ENCODE results near the gene DMD. TPM values are rescaled to one million over a fixed set of nuclear protein-coding genes. Genes with fewer than 3 reads are reported as not detected.

Gene DMD
- total RNA-seq, 1 donor: 32.4 TPM

DNA sequence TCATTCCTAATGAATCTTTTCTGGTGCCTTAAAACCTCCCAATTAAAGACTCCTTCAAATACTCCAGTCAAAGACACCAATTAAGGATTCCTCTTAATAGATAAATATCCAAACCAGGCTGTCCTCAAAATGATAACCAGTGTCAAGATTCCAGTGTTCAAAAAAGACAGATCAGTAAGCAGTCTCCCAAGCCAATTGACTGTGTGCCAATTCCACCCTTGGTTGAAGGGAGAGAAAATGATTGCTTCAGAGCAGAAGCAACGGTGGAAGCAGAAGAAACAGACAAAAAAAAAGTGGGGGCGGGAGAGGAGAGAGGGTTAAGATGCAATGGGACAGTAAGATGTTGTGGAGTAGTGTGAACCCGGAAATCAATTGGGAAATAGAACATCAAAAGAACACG lies 1923.5 kb downstream of the DMD start:
- DNase-seq (ENCODE audit: low read depth): no peak
- H3K4me3 ChIP-seq (ENCODE audit: low read depth, low read length): no peak overlapping the region
- TF ChIP-seq, protein P1, sequence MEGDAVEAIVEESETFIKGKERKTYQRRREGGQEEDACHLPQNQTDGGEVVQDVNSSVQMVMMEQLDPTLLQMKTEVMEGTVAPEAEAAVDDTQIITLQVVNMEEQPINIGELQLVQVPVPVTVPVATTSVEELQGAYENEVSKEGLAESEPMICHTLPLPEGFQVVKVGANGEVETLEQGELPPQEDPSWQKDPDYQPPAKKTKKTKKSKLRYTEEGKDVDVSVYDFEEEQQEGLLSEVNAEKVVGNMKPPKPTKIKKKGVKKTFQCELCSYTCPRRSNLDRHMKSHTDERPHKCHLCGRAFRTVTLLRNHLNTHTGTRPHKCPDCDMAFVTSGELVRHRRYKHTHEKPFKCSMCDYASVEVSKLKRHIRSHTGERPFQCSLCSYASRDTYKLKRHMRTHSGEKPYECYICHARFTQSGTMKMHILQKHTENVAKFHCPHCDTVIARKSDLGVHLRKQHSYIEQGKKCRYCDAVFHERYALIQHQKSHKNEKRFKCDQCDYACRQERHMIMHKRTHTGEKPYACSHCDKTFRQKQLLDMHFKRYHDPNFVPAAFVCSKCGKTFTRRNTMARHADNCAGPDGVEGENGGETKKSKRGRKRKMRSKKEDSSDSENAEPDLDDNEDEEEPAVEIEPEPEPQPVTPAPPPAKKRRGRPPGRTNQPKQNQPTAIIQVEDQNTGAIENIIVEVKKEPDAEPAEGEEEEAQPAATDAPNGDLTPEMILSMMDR (IDR thresholded peaks at IDR 0.05; ENCODE audit: insufficient read depth, low read depth, low read length): no peak

GRCh38 chrX:31280580-31280979 lies 1930.8 kb downstream of the DMD start:
- H3K4me3 ChIP-seq (ENCODE audit: low read depth, low read length): no peak overlapping the region
- TF ChIP-seq, protein P1 (IDR thresholded peaks at IDR 0.05; ENCODE audit: insufficient read depth, low read depth, low read length): no peak
- peak; percentile 28 for DNase-seq (ENCODE audit: low read depth)

DNA sequence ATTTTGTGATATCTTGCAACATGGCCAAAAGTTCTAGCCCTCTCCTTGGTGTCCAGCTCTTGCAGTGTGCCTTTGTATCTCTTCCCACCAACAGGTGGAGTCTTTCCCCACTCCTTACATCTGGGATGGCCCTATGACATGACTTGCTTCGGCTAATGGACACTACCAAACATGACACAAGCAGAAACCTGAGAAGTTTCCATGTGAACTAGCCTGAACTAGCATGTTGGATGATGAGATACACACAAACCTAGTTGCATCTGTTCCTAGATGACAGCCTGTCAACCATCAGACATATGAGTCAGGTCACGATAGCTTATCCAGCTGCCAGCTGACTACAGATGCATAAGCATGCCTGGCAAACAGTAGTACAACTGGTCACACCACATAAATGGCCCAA lies 1932.0 kb downstream of the DMD start:
- DNase-seq (ENCODE audit: low read depth): peak; percentile 31
- H3K4me3 ChIP-seq (ENCODE audit: low read depth, low read length): no peak overlapping the region

DNA sequence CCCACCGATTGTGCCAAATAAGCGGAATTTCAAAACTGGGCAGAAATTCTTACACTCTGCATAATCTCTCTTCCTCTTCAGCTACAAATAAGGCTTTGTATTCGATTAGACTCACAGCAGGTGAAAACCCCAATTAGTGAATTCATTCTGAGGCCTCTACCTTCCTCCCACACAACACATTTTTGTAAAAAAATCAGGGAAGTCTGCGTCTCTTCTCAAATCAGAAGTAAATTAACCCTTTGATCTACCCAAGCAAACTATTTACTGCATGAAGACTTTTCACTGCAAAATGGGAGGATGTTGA lies 1938.9 kb downstream of the DMD start:
- TF ChIP-seq, protein P1 (IDR thresholded peaks at IDR 0.05; ENCODE audit: insufficient read depth, low read depth, low read length): no peak
- no peak overlapping the region for H3K4me3 ChIP-seq (ENCODE audit: low read depth, low read length)
- no peak for DNase-seq (ENCODE audit: low read depth)

More for the DNA sequence above, 1932.0 kb downstream of the DMD start:
- TF ChIP-seq, protein P1 (IDR thresholded peaks at IDR 0.05; ENCODE audit: insufficient read depth, low read depth, low read length): peak; percentile 51

DNA sequence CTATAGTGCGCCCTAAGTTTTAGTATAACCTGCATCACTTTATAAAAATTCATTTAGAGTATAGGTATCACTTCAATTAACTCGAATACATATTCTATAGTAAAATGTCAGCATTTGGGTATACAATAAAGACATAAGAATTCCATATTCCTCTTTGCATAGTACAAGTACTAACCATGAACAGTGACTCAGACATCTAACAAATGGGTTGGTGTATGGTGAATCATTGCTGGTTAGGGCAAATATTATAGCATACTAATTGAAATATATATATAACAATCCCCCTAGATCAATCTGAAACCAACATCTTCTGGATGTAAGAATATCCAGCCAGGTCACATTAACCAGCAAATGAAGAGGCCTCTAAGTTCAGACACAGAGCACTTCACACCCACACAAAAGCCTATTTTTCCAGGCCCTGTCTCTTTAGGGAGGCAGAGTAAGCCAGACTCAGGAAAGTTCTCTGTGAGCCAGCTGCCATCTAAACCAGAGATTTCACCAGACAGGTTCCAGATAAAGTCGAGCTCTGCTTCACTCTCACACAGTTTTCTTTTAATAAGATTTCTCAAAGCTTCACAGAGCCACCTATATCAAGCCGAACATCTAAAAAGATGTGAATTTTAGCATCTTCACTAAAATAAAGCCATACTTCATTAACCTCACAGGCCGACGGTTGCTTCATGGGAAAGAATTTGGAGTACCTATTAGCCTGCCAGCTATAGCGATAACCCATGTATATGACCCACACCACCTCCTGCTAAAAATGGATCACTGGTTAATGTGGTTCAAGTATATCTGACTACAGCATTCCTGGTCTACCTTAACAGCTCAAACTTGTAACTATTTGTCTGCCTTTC lies 1939.5 kb downstream of the DMD start:
- no peak overlapping the region for H3K4me3 ChIP-seq (ENCODE audit: low read depth, low read length)
- TF ChIP-seq, protein P1 (IDR thresholded peaks at IDR 0.05; ENCODE audit: insufficient read depth, low read depth, low read length): no peak
- DNase-seq (ENCODE audit: low read depth): no peak

- TF ChIP-seq, protein P1 (IDR thresholded peaks at IDR 0.05; ENCODE audit: insufficient read depth, low read depth, low read length): no peak
- H3K4me3 ChIP-seq (ENCODE audit: low read depth, low read length): no peak overlapping the region
- peak; percentile 75 for DNase-seq (ENCODE audit: low read depth)
These were observed 1941.4 kb downstream of the DMD start for GRCh38 chrX:31269914-31270313.

- DNase-seq (ENCODE audit: low read depth): peak; percentile 41
These were observed 1943.0 kb downstream of the DMD start for GRCh38 chrX:31268359-31268758.

More at GRCh38 chrX:31268359-31268758, 1943.0 kb downstream of the DMD start:
- TF ChIP-seq, protein P1 (IDR thresholded peaks at IDR 0.05; ENCODE audit: insufficient read depth, low read depth, low read length): peak; percentile 19
- H3K4me3 ChIP-seq (ENCODE audit: low read depth, low read length): no peak overlapping the region
